ENCODE measurements around the gene TMPRSS4.

Gene TMPRSS4

DNA sequence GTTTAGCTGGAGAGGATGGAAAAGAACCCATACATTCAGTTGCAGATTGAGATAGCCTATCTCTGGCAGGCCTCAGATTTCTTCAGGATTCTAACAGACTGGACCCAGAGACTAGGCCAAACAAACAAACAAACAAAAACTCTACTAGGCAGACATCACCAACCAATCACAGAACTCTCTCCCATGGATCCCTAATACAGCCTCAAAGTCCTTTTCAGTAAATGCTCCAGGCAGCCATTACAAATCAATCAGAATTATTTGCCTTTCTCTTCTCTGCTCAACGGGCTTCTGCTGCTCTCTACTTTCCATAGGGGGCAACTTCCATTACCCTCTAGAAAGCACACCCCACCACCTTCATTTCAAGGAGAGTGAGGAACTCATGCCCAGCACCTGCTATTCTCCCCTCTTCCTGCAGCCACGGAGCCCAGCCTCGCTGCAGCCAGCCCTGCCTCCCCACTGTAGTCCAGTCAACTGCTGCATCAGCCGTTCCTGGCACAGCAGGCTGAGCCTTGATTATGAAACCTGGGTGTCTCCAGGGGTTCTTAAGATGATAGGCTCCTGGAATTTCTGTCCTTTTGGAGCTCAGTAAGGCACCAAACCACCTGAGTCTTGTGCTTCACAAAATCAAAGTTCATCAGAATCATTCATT is 28.9 kb downstream of the TMPRSS4 start:
- POLR2A ChIA-PET: no interaction called here
- TF ChIP-seq, protein P1, sequence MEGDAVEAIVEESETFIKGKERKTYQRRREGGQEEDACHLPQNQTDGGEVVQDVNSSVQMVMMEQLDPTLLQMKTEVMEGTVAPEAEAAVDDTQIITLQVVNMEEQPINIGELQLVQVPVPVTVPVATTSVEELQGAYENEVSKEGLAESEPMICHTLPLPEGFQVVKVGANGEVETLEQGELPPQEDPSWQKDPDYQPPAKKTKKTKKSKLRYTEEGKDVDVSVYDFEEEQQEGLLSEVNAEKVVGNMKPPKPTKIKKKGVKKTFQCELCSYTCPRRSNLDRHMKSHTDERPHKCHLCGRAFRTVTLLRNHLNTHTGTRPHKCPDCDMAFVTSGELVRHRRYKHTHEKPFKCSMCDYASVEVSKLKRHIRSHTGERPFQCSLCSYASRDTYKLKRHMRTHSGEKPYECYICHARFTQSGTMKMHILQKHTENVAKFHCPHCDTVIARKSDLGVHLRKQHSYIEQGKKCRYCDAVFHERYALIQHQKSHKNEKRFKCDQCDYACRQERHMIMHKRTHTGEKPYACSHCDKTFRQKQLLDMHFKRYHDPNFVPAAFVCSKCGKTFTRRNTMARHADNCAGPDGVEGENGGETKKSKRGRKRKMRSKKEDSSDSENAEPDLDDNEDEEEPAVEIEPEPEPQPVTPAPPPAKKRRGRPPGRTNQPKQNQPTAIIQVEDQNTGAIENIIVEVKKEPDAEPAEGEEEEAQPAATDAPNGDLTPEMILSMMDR (IDR thresholded peaks at IDR 0.05; ENCODE audit: control extremely low read depth, extremely low read depth, low read depth, missing control alignments): no peak
- CTCF ChIA-PET: interaction anchor here (1.0 to 1.8 kb wide), 3 partner anchors 10 to 159 kb away, joined by 3 to 5 read pairs (median 3); no protein-coding TSS in a partner anchor
- DNase-seq (ENCODE audit: extremely low spot score): no peak

DNA sequence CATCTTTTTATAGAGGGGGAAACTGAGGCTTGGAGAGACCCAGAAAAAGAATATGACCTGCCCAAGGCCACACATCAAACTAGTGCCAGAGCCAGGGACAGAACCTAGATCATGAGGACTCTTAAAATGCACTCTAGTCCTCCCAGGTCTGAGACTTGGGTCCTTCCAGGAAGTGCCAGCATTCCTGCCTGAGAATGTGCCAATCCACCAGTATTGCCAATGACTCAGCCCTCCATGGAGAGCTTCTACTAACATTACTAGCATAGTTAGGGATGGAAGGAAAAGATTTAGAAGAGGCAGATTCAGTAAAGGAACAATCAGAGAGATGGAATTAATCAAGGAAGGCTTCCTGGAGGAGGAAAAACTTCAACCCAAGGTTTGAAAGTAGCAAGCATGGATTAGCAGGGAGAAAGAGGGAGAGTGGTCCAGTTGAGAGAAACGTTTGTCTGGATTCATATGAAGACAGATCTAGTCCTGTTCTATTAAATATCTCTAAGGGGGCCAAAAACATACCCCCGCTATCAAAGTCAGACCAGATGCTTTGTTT is 30.0 kb downstream of the TMPRSS4 start:
- ChIA-PET CTCF (interaction anchor here (1.5 kb wide), 1 partner anchor 53 kb away, joined by 3 read pairs; no protein-coding TSS in a partner anchor), POLR2A (no interaction called here)
- no peak for DNase-seq (ENCODE audit: extremely low spot score)
- TF ChIP-seq, protein P1 (IDR thresholded peaks at IDR 0.05; ENCODE audit: control extremely low read depth, extremely low read depth, low read depth, missing control alignments): no peak

DNA sequence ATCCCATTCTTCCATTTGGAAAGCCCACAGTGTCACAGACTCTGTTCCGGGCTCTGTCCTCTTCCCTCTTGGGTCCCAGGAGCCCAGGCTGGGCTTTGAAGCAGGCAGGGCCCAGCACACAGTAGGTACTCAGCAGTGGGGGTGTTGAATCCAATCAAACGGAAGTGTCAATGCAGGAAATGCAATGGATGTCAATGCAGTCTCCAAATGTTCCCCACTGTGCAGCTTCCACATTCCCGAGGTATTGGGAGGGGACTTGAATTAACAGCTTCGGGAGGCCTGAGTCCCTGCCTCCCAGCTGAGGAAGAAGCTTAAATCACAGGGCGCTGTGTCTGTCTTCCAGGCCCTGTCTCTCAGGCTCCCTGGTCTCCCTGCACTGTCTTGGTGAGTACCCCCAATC is 31.6 kb downstream of the TMPRSS4 start:
- TF ChIP-seq, protein P1 (IDR thresholded peaks at IDR 0.05; ENCODE audit: control extremely low read depth, extremely low read depth, low read depth, missing control alignments): no peak
- POLR2A ChIA-PET: no interaction called here
- CTCF ChIA-PET: interaction anchor here (2.1 kb wide), 1 partner anchor 63 kb away, joined by 7 read pairs; no protein-coding TSS in a partner anchor
- DNase-seq (ENCODE audit: extremely low spot score): no peak

DNA sequence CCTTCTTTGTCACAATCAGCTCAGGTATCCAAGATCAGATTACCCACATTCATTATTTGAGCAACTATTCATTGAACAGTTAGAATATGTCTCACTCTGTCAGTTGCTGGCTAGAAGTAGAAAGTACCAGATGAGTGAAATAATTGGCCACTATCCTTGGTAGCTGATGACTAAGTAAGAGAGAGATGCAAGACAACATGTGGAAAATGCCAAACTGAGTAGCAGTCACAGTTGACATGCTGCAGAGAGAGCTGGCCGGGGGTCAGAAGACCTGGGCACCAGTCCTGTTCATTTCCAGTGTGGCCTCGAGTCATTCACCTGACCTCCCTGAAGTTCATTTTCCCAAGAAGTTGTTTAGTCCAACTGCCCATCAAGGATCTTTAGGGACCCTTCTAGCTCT is 32.4 kb downstream of the TMPRSS4 start:
- DNase-seq (ENCODE audit: extremely low spot score): no peak
- TF ChIP-seq, protein P1 (IDR thresholded peaks at IDR 0.05; ENCODE audit: control extremely low read depth, extremely low read depth, low read depth, missing control alignments): no peak
- ChIA-PET POLR2A (no interaction called here), CTCF (interaction anchor here (2.1 kb wide), 1 partner anchor 62 kb away, joined by 7 read pairs; no protein-coding TSS in a partner anchor)

DNA sequence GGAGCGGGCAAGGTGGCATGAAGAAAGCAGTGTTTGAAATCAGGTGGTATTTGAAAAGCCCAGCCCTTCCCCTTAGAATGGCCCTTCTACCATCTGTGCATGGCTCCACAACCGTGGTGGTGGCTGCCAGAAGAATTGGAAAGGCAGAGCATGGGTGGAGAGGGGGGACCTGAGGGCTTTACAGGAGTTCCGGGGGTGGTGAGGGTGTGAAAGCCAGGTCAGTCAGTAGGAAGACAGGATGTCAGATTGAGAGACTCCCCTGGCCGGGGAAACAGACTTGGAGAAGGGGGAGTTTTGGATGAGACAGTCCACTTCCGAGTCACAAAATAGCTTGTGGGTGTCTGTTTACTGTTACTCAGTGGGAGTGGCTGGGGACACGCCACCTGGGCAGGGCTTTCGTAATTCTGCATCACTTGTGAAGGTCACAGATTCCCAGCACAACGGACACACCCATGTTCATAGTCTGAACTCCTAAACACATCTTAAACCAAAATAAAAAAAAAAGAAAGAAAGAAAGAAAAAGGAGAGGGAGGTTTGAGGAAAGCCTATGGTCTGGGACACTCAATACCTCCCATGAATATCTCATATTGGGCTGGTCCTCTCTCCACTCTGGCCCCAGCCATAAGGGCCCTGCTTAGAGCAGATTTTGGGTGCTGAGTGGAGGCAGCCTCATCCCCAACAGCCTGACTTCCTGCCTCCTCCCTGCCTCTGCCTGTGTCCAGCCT is 34.3 kb downstream of the TMPRSS4 start:
- CTCF ChIA-PET: no interaction called here
- TF ChIP-seq, protein P1 (IDR thresholded peaks at IDR 0.05; ENCODE audit: control extremely low read depth, extremely low read depth, low read depth, missing control alignments): no peak
- POLR2A ChIA-PET: no interaction called here

DNA sequence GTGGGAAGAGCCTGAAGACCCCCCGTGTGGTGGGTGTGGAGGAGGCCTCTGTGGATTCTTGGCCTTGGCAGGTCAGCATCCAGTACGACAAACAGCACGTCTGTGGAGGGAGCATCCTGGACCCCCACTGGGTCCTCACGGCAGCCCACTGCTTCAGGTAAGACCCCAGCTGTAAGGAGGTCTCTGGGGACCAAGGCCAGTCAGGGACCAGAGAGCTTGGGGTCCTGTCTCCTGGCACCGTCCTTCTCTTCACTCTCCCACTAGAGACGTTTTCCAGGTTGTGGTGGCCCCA is 34.8 kb downstream of the TMPRSS4 start:
- CTCF ChIA-PET: no interaction called here
- DNase-seq (ENCODE audit: extremely low spot score): no peak
- POLR2A ChIA-PET: no interaction called here
- TF ChIP-seq, protein P1 (IDR thresholded peaks at IDR 0.05; ENCODE audit: control extremely low read depth, extremely low read depth, low read depth, missing control alignments): no peak

More for the DNA sequence above, 34.3 kb downstream of the TMPRSS4 start:
- no peak for DNase-seq (ENCODE audit: extremely low spot score)
